Activated CD4-positive, alpha-beta T cell treated with anti-CD3 and anti-CD28 coated beads, Interleukin-2, amount 10 ng/mL, durations not matched to agents 24 days and 14 days (primary cell): Measurements from ENCODE around the gene FAM43A. TPM values are rescaled to one million over a fixed set of nuclear protein-coding genes. Genes with fewer than 3 reads are reported as not detected.

Source experiments
- DNase-seq: peaks from one replicate; pipeline ENCODE4 v3.0.0; 2022
- H3K27ac Mint-ChIP-seq: one replicate; pipeline ENCODE4 v1.8.0; 2022; ENCODE audit warnings: mild to moderate bottlenecking, mixed read lengths
- H3K27me3 Mint-ChIP-seq: one replicate; pipeline ENCODE4 v1.8.0; 2022; ENCODE audit warnings: mixed read lengths
- H3K36me3 Mint-ChIP-seq: one replicate; pipeline ENCODE4 v1.8.0; 2022; ENCODE audit warnings: low read depth, mild to moderate bottlenecking, mixed read lengths
- H3K4me1 Mint-ChIP-seq: one replicate; pipeline ENCODE4 v1.8.0; 2021; ENCODE audit warnings: mixed read lengths
- H3K4me3 Mint-ChIP-seq: one replicate; pipeline ENCODE4 v1.8.0; 2022; ENCODE audit warnings: mild to moderate bottlenecking, moderate library complexity, mixed read lengths
- H3K9me3 Mint-ChIP-seq: one replicate; pipeline ENCODE4 v1.8.0; 2021; ENCODE audit warnings: mixed read lengths
- intact Hi-C: fragments of 100-400 bp; cut with micrococcal nuclease; formaldehyde crosslinking; loops from one replicate; pipeline ENCODE4 v1.15.1; 2023
- total RNA-seq: library from RNA; stranded (reverse); gene quantifications from 2 replicates; pipeline ENCODE4 v1.2.3, GENCODE V29; 2022

FAM43A gene
- total RNA-seq, 1 donor from 2014 or later, result 7.0 TPM

DNA sequence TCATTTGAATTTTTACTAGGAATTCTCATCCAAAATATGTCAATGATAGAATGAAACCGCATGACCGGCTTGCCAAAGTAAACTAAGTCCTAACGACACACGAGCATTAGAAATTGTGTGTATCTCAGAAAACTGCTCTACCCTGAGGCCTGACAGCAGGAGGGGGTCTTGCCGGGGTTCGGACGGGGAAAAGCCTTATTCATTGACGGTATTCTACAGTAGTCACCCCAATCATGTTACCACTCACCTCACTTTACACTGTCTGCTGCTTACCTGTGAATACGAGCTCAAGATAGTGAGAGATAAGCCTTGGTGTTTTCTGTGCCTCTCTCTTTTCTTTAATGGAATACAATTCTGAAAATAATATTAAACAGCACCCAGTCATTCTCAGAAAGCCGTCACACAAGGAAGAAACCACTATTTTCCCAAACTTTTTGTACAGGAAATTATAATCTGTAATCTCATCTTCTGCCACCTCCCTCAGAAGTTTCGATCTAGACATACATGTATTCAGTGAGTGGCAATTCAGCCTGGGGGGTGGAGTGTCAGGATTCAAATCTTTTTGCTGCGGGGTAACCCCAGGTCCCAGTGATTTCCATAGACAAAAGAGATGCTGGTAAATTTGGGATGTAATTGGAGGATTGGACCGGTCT is 492 bp upstream of the FAM43A start:
- H3K27me3 Mint-ChIP-seq, result peaks cover 49% of the 10 kb centered on the region
- DNase-seq, result no peak
- H3K4me1 Mint-ChIP-seq, result peaks cover 55% of the 10 kb centered on the region
- H3K9me3 Mint-ChIP-seq, result no peaks in the 10 kb centered on the region
- H3K4me3 Mint-ChIP-seq, result peak overlapping the region; percentile 83
- H3K36me3 Mint-ChIP-seq, result peaks cover 2% of the 10 kb centered on the region
- intact Hi-C loops, result loop anchor here (1.0 to 10.0 kb wide), 6 partner anchors 10 to 757 kb away; partner anchors contain the start of genes ACAP2 and HES1
- peak overlapping the region; percentile 63 for H3K27ac Mint-ChIP-seq

DNA sequence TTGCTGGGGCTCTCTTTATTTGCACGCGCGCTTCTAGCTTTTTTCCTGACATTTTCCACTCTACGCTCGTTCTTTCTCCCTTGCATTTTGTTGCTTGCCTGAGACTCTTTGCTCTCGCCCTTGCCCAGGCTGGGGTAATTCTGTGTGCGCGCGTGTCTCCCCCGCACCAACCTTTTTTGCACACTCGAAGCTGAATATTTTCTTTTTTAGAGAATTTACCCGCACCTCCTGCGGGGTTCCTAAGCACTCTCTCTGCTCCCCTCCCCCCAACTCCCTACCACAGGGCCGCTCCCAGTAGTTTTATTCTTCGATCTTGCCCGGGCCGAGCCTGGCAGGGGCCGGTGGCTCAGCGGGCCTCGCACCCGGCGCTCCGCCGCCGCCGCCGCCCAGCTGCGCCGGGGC is 732 bp downstream of the FAM43A start:
- Mint-ChIP-seq H3K27me3 (peaks cover 53% of the 10 kb centered on the region), H3K36me3 (peaks cover 2% of the 10 kb centered on the region), H3K9me3 (no peaks in the 10 kb centered on the region), H3K4me1 (peaks cover 51% of the 10 kb centered on the region), H3K27ac (peak overlapping the region; percentile 1), H3K4me3 (peak overlapping the region; percentile 83)
- intact Hi-C loops, result loop anchor here (5.0 to 10.0 kb wide), 3 partner anchors 218 to 756 kb away; partner anchors contain the start of genes ACAP2 and HES1
- peak; percentile 71 for DNase-seq

DNA sequence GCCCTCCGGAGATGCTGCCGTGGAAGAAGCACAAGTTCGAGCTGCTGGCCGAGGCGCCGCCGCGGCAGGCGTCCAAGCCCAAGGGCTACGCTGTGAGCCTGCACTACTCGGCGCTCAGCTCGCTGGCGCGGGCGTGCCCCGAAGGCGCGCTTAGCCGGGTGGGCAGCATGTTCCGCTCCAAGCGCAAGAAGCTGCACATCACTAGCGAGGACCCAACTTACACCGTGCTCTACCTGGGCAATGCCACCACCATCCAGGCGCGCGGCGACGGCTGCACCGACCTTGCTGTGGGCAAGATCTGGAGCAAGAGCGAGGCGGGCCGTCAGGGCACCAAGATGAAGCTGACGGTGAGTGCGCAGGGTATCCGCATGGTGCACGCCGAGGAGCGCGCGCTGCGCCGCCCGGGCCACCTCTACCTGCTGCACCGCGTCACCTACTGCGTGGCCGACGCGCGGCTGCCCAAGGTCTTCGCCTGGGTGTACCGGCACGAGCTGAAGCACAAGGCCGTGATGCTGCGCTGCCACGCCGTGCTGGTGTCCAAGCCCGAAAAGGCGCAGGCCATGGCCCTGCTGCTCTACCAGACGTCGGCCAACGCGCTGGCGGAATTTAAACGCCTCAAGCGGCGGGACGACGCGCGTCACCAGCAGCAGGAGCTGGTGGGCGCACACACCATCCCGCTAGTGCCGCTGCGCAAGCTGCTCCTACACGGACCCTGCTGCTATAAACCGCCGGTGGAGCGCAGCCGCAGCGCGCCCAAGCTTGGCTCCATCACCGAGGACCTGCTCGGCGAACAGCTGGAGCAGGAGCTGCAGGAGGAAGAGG is 1.3 kb downstream of the FAM43A start:
- Mint-ChIP-seq H3K9me3 (no peaks in the 10 kb centered on the region), H3K36me3 (peaks cover 2% of the 10 kb centered on the region), H3K4me3 (peak overlapping the region; percentile 83), H3K4me1 (peaks cover 51% of the 10 kb centered on the region), H3K27ac (peak overlapping the region; percentile 70), H3K27me3 (peaks cover 56% of the 10 kb centered on the region)
- intact Hi-C loops, result loop anchor here (5.0 to 10.0 kb wide), 3 partner anchors 218 to 755 kb away; partner anchors contain the start of genes ACAP2 and HES1
- peak; percentile 75 for DNase-seq

DNA sequence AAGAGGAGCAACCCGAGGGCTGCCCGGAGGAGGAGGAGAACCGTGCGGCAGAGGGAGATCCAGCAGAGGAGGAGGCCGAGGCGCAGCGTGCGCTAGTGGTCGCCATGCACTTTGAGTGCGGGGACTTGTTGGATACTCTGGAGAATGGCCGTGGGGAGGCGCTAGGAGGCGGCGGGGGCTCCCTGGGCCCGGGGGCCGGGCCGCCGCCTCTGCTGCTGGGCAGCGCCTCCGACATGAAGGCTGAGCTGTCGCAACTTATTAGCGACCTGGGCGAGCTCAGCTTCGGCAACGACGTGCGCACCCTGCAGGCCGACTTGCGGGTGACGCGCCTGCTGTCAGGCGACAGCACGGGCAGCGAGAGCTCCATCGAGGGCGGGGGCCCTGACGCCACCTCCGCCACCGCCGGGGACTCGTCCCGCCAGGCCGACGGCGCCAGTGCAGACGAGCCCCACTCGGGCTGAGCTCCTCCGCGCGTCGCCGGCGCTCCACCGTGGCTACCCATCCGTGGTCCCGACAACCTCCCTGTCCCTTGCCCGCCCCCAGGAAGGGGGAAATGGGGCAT is 2.0 kb downstream of the FAM43A start:
- peaks cover 54% of the 10 kb centered on the region for H3K27me3 Mint-ChIP-seq
- intact Hi-C loops, result loop anchor here (5.0 to 10.0 kb wide), 3 partner anchors 217 to 755 kb away; partner anchors contain the start of genes ACAP2 and HES1
- H3K27ac Mint-ChIP-seq, result peak overlapping the region; percentile 70

GRCh38 chr3:194688200-194688740 is 2.6 kb downstream of the FAM43A start:
- peak overlapping the region; percentile 26 for H3K4me3 Mint-ChIP-seq
- no peaks in the 10 kb centered on the region for H3K9me3 Mint-ChIP-seq
- H3K27ac Mint-ChIP-seq, result no peak overlapping the region
- H3K4me1 Mint-ChIP-seq, result peaks cover 40% of the 10 kb centered on the region
- intact Hi-C loops, result loop anchor here (5.0 to 10.0 kb wide), 3 partner anchors 217 to 754 kb away; partner anchors contain the start of genes ACAP2 and HES1
- DNase-seq, result no peak
- H3K27me3 Mint-ChIP-seq, result peaks cover 53% of the 10 kb centered on the region
- H3K36me3 Mint-ChIP-seq, result peaks cover 2% of the 10 kb centered on the region

More for the DNA sequence above, 2.0 kb downstream of the FAM43A start:
- no peaks in the 10 kb centered on the region for H3K9me3 Mint-ChIP-seq
- DNase-seq, result peak; percentile 92
- peak overlapping the region; percentile 83 for H3K4me3 Mint-ChIP-seq
- H3K4me1 Mint-ChIP-seq, result peaks cover 44% of the 10 kb centered on the region
- peaks cover 2% of the 10 kb centered on the region for H3K36me3 Mint-ChIP-seq

DNA sequence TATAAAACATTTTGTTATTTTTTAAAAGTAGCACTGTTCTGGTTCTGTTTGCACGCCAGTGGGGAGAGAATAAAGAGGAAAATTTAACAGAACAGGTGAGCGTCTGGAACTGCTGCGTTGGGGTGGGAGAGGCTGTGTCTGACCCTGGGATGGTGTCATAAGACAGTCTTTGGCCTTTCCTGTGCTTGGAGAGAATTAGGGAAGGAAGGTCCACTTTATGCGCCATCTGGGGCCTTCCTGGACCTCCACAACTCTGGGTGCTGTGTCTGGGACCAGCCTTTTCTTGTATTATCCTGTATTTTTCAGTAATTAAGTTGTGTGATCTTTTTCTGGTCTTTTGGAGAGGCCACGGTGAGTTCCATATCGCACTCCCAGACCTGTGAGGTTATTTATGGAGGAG is 3.3 kb downstream of the FAM43A start:
- intact Hi-C loops, result loop anchor here (5.0 to 10.0 kb wide), 3 partner anchors 216 to 753 kb away; partner anchors contain the start of genes ACAP2 and HES1
- no peaks in the 10 kb centered on the region for H3K9me3 Mint-ChIP-seq
- H3K4me1 Mint-ChIP-seq, result peaks cover 38% of the 10 kb centered on the region
- no peak for DNase-seq
- peaks cover 2% of the 10 kb centered on the region for H3K36me3 Mint-ChIP-seq
- H3K27ac Mint-ChIP-seq, result no peak overlapping the region
- H3K4me3 Mint-ChIP-seq, result peak overlapping the region; percentile 26
- peaks cover 49% of the 10 kb centered on the region for H3K27me3 Mint-ChIP-seq

- Mint-ChIP-seq H3K27me3 (peaks cover 44% of the 10 kb centered on the region), H3K36me3 (peaks cover 2% of the 10 kb centered on the region), H3K4me3 (peak overlapping the region; percentile 26), H3K9me3 (no peaks in the 10 kb centered on the region), H3K4me1 (peaks cover 33% of the 10 kb centered on the region), H3K27ac (no peak overlapping the region)
- no peak for DNase-seq
- intact Hi-C loops, result loop anchor here (5.0 to 10.0 kb wide), 3 partner anchors 215 to 753 kb away; partner anchors contain the start of genes ACAP2 and HES1
Measured at GRCh38 chr3:194689493-194689944, 3.8 kb downstream of the FAM43A start.

DNA sequence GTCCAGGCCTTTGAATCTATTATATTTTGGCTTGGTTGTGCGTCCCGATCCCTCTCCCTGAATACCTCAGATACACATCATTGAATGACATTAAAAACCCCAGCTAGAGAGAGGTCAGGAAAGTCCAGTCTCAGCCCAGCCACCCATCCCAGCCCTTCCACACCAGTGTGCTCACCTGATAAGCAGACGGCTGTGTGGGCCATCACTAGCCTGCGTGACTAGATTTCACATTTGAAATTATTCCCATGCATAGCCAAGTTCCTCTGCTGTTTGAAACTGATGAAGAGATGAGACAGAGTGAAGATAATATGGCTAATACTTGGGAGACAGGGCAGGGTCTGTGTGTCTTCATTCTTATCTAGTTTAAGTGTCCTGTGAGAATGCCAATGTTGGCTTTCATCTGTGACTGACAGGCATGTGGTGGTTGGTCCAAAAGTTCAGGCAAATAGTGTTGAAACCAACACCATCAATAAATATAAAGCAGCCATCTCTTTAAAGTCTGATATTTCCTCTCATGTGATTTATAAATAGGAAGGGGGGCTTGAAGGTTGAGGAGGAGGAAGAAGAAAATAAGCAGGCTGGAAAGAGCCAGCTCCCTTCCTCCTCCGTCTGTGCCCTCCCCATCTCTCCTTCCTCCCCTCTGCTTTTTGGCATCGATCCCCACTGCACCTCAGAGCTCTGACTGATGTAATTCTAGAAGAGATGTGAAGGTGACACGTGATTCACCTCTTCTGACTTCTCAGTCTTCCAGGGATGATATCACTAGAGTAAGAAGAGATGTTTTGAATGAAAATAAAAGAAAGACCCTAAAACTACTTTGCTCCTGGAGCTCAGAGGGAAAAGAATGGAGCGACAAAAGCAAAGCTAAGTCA is 5.1 kb downstream of the FAM43A start:
- intact Hi-C loops, result no loop called here
- Mint-ChIP-seq H3K36me3 (peaks cover 2% of the 10 kb centered on the region), H3K4me3 (no peak overlapping the region), H3K27ac (no peak overlapping the region), H3K9me3 (no peaks in the 10 kb centered on the region), H3K27me3 (peaks cover 41% of the 10 kb centered on the region), H3K4me1 (peaks cover 25% of the 10 kb centered on the region)
- DNase-seq, result no peak

GRCh38 chr3:194691481-194692283 is 6.0 kb downstream of the FAM43A start:
- no peak for DNase-seq
- Mint-ChIP-seq H3K4me1 (peaks cover 20% of the 10 kb centered on the region), H3K4me3 (no peak overlapping the region), H3K27me3 (peaks cover 44% of the 10 kb centered on the region), H3K9me3 (no peaks in the 10 kb centered on the region), H3K36me3 (peaks cover 2% of the 10 kb centered on the region), H3K27ac (no peak overlapping the region)
- intact Hi-C loops, result no loop called here

DNA sequence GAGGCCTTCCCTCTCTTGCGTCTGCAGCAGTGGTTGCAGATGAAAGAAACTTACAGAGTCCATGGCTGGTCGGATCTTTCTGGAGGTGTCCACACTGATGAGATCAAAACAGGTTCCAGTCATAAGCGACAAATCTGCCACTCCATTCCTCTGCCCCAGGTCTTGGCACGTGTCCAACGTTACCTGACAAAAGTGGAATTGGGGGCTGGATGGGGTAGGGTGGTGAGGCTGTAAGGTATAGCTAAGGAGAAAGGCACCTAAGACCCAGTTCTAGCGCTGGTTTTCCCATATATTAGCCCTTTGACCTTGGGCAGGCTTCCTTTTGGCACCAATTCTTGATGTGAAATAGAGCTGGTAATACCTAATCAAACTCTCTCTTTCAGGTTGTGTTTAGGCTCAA is 11.0 kb downstream of the FAM43A start:
- no peaks in the 10 kb centered on the region for H3K4me1 Mint-ChIP-seq
- H3K9me3 Mint-ChIP-seq, result no peaks in the 10 kb centered on the region
- H3K27me3 Mint-ChIP-seq, result peaks cover 26% of the 10 kb centered on the region
- intact Hi-C loops, result no loop called here
- H3K4me3 Mint-ChIP-seq, result no peak overlapping the region
- no peaks in the 10 kb centered on the region for H3K36me3 Mint-ChIP-seq
- no peak overlapping the region for H3K27ac Mint-ChIP-seq
- no peak for DNase-seq

DNA sequence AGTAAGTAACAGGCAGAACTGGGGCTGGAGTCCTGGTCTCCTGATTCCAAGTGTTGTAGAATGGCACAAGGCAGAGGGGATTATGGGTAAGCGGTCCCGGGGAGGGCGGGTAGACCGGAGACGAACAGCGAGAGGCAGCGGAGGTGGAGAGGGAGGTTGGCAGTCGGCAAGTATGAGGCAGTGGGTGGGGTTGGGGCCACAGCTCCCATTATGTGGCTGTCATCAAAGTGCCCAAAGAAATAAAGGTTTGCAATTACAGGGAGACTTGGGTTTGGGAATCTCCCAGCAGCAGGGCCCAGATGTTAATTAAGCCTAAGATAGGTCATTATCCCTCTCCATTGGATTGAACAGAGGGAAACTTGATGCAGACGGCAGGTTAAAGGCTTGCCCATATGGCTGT is 16.9 kb downstream of the FAM43A start:
- intact Hi-C loops, result no loop called here
- H3K4me3 Mint-ChIP-seq, result no peak overlapping the region
- H3K36me3 Mint-ChIP-seq, result no peaks in the 10 kb centered on the region
- no peaks in the 10 kb centered on the region for H3K4me1 Mint-ChIP-seq
- no peak for DNase-seq
- H3K27me3 Mint-ChIP-seq, result peaks cover 10% of the 10 kb centered on the region
- H3K27ac Mint-ChIP-seq, result no peak overlapping the region
- no peaks in the 10 kb centered on the region for H3K9me3 Mint-ChIP-seq

- H3K27me3 Mint-ChIP-seq, result peaks cover 4% of the 10 kb centered on the region
- H3K4me1 Mint-ChIP-seq, result no peaks in the 10 kb centered on the region
- no peaks in the 10 kb centered on the region for H3K9me3 Mint-ChIP-seq
- intact Hi-C loops, result no loop called here
- no peak overlapping the region for H3K4me3 Mint-ChIP-seq
- H3K27ac Mint-ChIP-seq, result no peak overlapping the region
- no peak for DNase-seq
- no peaks in the 10 kb centered on the region for H3K36me3 Mint-ChIP-seq
Measured at GRCh38 chr3:194705227-194705626, 19.5 kb downstream of the FAM43A start.
